ENCODE data around the gene GCNT2.
"Not testable (repeated sequence)": the region's sequence is repeated elsewhere in the genome, so short reads cannot be mapped to it uniquely, and the experiment has no call there.

The GCNT2 gene

DNA sequence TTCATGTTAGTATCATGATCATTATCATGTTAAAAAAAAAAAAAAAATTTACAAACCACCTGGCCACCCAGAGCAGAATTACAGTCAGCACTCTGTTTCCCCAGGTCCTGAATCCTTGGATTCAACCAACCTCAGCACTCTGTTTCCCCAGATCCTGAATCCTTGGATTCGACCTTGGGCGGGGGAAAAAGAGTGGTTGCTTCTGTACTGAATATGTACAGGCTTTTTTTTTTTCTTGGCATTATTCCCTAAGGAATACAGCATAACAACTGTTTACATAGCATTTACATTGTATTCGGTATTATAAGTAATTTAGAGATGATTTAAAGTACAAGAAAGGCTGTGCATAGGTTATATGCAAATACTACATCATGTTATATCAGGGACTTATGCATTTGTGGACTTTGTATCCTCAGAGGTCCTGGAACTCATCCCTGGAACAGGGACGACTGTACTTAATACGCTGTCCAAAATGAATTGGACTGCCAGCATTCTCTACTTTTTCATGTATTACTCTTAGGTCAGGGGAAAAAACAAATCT is 31.2 kb downstream of the GCNT2 start:
- no peak for DNase-seq

DNA sequence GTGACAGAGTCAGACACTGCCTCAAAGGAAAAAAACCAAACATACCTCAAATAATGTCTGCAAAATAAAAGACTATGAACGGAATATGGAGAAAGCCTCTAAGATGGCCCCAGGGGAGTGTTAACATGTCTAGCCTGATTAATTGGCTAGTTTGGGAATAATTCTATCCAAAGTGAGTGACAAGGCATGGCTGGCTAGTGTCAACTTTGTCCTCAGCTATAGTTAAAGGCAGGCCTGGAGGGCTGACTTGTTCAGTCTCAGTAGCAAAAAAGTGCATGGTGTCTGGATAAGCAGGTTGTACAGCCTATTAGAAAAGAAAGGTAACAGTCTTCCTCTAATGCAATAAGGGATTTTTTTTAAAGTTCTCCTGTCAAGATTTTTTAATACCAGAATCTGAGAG is 32.7 kb downstream of the GCNT2 start:
- DNase-seq: no peak

DNA sequence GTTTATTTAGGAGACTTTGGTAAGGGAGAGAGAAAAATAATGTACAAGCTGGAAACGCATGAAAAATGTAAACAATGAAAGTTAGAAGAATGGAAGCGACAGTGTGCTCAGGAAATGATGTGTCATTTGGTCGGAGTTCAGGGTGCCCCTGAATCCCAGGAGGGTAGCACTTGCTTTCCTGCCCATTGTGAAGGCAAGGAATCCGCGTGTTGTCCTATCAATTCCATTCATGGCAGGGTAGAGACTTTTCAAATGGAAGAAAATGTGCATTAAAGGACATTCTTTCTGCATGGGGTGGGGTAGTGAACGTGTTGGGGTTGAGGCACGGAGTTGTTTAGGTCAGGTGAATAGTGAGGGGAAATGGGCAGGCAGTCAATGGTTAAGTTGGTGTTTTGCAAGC is 33.7 kb downstream of the GCNT2 start:
- no peak for DNase-seq

DNA sequence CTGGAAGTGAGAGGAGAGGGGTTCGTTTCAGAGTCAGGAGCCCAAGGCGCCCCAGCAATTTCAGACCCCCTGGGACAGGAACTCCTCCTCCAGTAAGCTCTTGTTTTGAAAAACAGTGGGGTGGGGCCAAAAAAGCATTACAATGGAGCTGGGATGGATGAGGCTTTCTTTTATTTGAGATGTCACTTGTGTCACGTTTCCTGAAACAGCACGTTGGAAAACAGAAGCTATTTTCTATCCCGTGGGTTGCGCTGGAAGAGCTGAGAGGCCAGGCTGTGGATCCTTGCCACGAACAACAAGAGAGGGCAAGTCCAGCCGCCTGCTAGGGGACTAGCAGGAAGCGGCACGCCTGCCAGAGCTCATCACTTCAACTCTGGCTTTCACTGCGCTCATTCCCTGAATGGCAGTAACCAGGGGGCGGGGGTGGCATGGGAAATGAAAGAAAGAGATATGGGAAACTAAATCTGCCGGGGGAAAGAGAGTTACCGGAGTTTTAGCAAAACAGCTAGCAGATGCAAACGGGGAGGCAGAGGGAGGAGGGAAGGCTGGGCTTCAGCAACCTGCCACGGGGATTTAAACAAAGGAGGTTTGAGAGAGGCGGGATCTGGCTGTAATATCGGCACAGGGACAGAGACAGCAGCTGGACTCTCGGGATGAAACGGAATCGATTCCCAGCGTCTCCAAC is 34.6 kb downstream of the GCNT2 start:
- DNase-seq: peak; percentile 4

DNA sequence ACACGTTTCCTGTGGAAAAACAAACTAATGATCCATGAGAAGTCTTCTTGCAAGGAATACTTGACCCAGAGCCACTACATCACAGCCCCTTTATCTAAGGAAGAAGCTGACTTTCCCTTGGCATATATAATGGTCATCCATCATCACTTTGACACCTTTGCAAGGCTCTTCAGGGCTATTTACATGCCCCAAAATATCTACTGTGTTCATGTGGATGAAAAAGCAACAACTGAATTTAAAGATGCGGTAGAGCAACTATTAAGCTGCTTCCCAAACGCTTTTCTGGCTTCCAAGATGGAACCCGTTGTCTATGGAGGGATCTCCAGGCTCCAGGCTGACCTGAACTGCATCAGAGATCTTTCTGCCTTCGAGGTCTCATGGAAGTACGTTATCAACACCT is 35.4 kb downstream of the GCNT2 start:
- DNase-seq: no peak

DNA sequence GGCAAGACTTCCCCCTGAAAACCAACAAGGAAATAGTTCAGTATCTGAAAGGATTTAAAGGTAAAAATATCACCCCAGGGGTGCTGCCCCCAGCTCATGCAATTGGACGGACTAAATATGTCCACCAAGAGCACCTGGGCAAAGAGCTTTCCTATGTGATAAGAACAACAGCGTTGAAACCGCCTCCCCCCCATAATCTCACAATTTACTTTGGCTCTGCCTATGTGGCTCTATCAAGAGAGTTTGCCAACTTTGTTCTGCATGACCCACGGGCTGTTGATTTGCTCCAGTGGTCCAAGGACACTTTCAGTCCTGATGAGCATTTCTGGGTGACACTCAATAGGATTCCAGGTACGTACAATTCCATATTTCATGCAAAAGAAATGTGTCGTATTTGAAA is 35.8 kb downstream of the GCNT2 start:
- DNase-seq: no peak

DNA sequence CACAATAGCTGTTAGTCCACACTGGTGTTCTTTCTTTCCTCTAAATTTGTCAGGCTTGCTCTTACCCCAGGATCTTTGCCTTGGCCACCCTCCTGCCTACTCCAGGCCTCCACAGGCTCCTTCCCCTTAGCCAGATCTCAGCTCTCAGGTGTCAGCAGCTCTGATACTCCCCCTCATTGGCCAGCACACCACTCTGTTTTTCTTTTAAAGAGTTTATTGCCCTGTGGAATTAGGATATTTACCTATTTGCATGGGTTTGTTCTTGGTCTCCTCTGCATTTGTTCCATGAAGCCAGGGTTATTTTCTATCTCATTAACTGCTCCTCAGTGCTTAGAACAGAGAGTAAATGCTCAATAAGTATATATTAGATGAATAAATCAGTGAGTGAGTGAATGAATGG is 36.8 kb downstream of the GCNT2 start:
- DNase-seq: no peak

DNA sequence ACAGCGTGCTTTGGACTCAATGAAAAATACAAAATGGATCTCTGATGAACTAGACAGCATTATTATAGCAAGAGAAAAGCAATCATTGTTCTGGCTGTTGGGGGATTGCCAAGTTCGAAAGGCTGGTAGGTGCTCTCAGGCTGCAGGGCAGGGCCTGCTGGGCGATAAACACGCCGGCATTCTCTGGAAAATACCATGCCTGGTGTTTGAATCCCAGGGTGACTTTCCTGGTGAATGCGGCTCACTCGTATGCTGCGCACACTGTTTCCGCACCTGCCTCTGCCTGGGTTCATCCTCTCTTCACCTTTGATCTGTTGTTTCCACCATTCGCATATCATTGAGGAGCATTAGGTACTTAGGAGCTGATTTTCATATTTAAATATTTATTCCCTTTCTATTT is 37.4 kb downstream of the GCNT2 start:
- no peak for DNase-seq

DNA sequence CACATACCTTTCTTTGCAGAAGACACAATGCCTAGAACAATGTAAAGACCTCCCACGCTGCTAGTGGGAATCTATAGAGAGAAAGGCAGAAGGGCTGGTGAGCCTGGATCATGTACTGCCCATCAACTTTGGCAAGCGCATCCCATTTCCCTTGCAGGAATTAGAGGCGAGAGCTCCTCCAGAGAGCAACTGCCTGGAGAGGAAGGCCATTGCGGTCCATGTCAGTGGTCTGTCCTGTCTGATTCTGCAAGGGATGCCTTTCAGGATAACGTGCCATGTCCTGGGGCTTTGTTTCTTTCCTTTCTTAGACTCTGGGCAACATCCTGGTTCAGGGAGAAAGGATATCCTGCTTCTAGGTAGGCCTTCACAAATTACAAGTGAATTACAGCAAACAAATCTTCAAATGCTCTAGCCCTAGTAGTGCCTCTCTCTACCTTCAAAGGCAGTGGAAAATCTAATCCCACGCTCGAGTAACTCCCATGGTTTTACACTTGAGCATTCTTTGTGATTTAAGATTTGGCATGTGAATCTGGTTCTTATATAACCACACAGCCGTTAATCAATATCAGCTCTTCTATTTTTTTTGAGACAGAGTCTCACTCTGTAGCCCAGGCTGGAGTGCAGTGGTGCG is 38.5 kb downstream of the GCNT2 start:
- DNase-seq: no peak

DNA sequence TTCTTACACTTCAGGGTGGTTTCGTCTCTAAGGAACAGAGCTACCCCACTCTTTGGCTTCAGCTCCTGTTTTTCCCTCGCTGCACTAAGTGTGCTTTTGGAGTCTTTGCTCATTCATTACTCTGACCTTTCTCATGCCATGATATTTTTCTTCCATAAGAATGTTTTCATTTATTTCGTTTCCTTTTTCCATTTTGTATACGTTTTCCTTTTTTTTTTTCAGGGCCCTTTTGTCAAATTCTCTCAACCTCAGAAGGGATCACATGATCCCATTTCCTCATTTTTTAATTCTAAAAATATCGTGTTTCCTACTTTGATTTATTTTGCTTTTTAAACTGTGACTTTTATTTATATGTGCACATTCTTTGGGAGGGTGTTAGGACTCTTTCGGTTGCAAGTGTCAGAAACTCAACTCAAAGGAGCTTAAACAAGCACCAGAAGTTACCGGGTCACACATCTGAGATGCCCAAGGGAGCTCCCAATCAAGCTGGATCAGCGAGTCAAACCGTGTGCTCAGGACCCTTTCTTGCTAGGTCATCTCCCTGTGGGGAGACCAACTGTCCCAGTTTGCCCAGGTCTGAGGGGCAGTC is 40.6 kb downstream of the GCNT2 start:
- no peak for DNase-seq

DNA sequence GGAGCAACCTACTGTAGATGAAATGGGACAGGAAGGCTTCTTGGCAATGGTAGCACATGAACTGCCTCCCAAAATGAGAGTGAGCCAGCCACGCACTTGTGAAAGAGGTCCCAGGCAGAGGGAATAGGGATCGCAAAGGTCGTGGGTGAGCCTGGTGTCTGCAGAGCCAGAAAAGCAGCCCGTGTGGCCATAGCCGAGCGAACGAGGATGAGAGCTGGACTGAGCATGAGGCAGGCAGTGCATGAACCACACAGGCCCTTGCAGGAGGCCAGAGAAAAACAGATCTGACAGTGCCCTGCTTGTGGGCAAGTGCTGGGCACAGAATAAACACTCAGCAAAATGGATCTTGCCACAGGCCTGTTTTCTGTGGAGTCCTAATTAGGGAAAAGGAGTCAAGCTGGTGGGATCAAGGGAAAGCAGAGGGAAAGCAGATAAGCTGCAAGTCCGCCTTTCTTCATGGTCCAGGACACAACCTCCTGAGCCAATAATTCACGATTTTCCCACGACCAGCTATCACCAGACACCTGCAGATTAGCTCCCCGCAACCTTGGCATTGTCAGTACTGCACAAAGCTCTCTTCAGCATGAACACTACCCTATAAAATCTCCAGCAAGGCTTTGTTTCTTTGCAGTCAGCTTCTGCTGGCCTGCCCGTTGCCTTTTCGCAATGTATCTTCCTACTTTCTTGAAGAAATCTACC is 44.0 kb downstream of the GCNT2 start:
- DNase-seq: no peak

DNA sequence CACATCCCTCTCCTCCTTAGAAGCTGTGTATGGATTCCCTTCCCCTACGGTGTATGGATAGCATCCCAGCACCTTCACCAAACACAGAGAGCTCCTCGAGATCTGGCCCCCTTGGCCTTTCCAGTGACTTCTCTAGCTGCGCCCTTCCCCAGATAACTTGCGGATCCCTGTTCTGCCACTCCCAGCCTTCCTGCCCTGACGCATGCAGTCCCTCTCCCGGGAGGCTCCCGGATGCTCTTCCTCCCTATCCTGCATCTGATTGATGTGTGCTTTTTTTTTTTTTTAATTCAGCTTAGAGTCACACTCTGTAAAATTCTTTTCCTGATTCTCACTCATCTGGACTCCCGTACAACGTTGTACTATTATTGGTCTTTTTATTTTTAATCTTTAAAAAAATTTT is 44.8 kb downstream of the GCNT2 start:
- no peak for DNase-seq

DNA sequence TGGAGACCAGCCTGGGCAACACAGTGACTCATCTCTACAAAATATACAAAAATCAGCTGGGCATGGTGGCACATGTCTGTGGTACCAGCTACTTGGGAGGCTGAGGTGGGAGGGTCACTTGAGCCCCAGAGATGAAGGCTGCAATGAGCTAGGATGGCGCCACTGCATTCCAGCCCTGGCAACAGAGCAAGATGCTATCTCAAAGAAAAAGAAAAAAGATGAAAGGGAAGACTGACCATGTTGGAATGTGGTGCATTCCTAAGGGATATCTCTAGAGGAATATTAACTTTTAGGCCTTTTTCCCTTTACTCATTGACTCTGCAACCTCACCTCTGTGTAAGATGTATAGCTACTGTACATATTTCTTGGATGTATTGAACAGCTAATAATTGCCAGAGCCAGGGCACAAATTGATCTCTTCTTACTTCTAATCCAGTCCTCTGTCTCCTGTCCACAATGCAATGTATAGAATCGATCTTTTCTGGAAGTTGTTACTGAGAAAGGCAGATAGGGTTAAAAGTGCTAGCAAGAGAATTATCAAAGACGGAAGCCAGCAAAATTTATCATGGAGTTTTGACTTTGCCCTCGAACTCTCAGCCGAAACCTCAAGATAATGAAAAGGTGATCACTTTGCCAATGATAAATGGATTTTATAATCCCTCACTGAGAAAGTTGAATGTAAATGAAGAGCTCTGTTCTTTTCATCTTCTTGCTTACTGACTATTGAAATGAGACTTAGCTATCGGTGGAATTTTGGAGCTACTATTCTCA is 46.3 kb downstream of the GCNT2 start:
- no peak for DNase-seq

DNA sequence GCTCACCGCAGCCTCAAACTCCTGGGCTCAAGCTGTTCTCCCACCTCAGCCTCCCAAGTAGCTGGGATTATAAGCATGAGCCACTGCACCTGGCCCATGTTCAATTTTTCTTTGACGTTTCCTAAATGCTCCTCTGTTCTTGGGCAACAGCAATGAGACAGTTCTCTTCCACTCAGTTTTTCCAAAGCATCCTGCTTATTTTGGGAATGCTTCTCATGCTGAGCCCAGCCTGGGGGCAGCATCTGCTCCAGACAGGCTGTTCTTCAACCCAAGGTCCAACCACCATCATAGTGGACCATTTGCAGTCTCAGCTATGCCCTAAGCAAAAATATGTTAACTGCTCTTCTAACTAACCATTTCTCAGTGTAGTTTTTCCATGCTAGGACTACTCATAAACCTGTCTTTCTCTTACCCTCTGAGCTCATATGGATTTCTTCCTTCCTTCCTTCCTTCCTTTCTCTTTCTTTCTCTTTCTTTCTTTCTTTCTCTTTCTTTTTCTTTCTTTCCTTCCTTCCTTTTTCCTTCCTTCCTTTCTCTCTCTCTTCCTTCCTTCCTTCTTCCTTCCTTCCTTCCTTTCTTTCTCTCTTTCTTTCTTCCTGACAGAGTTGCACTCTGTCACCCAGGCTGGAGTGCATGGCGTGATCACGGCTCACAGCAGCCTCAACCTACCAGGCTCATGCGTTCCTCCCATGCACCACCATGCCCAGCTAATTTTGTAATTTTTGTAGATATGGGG is 48.4 kb downstream of the GCNT2 start:
- no peak for DNase-seq

DNA sequence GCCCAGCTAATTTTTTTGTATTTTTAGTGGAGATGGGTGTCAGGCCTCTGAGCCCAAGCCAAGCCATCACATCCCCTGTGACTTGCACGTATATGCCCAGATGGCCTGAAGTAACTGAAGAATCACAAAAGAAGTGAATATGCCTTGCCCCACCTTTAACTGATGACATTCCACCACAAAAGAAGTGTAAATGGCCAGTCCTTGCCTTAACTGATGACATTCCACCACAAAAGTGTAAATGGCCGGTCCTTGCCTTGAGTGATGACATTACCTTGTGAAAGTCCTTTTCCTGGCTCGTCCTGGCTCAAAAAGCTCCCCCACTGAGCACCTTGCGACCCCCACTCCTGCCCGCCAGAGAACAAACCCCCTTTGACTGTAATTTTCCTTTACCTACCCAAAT is 54.4 kb downstream of the GCNT2 start:
- DNase-seq: not testable (repeated sequence)

DNA sequence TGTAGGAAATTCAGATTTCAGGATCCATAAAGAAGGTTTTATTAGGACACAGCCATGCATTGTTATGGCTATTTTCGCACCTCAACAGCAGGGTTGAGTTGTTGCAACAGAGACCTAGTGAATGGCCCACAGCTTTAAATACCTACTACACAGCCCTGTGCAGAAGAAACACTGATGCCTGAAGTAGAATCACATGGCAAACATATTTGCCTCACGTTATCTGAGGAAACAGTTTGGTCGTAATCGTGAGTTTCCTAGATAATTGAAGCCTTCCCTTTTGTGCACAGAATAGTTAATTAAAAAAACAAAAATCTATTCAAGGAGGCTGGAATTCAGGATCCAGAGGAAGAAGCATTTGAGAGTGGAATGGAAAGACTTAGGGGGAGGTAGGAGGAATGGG is 55.1 kb downstream of the GCNT2 start:
- no peak for DNase-seq

DNA sequence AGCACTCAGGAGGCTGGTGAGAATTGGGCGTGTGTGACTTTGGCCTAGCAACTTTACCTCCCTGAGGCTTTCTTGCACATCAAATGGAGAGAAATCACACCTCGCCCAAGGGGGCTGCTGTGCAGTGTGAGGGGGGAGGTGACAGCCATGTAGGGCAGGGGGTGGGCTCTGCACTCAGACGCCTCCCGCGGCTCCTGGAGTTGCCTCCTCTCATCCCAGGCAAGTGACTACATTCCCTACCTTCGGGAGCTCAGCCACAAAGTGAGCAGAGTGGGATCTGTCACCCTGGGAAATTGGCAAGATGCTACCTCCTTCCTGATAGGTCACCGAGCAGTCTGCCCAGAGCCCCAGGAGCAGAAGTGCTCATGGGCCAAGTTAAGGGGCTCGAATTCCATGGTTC is 56.0 kb downstream of the GCNT2 start:
- DNase-seq: no peak

DNA sequence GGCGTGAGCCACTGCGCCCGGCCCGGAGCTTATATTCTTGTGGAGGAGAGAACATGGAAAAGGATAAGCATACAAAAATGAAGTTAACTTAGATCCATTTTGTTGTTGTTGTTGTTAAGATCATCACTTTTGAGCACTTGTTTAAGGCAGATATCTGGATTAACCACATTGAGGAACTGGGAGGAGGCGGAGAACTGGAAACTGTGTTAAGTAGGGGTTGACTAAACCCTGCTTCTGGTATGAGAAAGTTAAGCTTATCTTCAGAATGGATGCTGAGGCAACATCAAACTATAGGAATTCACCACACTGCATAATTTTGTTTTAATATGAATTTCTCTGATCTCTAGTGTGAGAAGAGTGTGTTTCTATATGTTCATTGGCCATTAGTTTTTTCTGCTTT is 57.6 kb downstream of the GCNT2 start:
- no peak for DNase-seq

DNA sequence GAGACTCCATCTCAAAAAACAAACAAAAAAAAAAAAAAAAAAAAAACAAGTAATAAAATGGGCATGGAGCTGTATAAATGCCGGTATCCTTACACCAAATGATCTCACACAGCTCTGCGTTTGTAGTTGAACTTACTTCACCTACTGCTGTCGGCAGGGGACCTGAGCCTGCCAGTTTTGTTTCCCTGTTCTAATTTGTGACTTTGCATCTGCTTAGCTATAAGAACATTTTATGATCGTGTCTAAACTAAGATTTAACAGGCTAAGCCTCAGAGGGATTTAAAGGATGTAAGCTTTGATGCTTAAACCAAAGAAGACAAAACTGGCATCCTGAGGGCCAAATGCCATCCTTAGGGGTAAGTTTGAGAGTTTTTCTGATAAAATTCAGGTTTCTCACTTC is 58.7 kb downstream of the GCNT2 start:
- no peak for DNase-seq

DNA sequence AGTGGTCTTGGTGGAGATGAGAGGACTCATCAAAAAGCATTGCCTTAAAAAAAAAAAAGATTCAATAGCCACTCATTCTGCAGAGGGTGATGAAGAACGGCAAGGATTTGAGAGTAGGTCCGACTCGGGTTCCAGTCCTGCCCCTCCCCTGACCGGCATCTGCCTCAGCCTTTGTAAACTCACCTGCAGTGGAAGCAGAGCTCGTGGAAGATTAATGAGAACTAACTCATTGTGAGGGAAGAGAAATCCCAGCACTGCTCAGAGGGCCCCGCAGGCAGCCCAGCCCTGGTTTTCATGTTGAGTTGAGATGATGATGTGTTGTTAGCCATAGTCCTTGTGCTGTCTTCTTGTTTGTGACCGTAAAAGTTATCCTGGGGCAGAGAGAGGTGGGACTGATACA is 59.4 kb downstream of the GCNT2 start:
- no peak for DNase-seq

DNA sequence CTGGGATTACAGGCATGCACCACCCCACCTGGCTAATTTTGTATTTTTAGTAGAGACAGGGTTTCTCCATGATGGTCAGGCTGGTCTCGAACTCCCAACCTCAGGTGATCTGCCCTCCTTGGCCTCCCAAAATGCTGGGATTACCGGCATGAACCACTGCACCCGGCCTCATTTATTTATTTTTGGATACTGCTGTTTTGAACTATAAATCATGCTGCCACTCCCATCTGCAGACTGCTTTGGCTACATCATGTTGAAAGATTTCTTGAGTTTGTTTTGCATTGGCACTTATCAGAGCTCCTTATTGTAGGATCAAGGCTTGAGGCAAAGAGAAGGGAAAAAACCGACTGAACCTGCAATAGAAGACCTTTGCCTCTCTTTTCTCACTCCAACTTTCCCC is 60.3 kb downstream of the GCNT2 start:
- not testable (repeated sequence) for DNase-seq

DNA sequence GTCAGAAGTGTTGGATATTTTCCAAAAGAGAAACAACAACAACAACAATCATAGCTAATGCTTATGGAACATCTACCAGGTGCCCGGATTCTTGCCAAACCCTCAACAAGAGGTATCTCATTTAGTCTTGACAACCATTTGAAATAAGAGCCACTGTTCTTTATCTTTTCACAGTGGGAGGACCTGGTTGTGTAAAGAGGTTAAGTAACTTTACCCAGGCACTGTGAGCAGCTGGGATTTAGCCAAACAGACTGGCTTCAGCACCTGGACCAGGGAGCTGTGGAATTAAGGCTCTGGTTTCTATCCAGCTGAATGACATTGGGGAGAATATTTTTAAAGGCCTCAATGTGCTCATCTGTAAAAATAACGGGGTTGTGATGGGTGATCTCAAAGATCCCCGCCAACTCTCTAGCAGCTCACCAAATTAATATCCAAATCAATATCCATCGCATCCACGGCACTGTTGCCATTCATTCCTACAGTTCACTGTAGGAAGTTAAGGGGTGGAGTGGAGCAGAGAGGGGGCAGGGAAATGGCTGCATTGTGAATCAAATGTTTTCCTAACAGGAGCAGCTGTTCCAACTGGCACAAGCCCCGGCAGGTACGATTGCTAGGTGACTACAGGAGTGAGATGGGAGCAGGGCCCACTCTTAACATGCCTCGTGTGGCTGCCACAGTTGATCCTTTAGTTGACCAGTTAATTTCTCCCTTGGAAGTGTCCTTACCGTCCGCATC is 61.8 kb downstream of the GCNT2 start:
- no peak for DNase-seq
